ENCODE measurements around the gene MASTL.
"Not testable (repeated sequence)": the region's sequence is repeated elsewhere in the genome, so short reads cannot be mapped to it uniquely, and the experiment has no call there.

Gene MASTL

DNA sequence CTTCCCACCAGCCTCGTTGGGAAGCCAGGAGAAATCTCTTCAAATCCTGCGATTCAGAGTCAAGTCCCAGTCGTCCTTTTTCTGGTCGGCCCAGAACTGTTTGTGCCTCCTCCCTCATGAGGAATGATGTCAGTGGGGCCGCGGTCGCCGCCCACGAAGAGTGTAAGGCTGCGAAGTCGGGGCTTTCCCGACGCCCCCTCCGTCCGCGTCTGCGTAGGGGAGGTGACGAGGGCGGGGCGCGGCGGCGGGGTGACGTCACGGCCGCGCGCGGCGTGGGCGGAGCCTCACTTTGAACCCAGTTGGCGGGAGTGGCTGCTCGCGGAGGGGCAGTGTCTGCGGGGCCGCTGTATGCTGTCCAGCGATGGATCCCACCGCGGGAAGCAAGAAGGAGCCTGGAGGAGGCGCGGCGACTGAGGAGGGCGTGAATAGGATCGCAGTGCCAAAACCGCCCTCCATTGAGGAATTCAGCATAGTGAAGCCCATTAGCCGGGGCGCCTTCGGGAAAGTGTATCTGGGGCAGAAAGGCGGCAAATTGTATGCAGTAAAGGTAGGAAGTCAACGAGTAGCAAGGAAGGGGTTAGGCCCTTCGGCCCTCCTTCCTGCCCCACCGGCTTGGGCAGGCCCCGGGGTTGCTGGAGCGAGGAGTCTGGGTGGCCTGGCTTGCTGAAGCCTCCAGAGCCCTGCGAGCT, at the start of gene MASTL:
TSS of gene MASTL (plus strand) at position 287 of the 689 bp plus-strand sequence. CDS start at position 362, 75 bp downstream.
- DNase-seq = peak; percentile 16 to 80

DNA sequence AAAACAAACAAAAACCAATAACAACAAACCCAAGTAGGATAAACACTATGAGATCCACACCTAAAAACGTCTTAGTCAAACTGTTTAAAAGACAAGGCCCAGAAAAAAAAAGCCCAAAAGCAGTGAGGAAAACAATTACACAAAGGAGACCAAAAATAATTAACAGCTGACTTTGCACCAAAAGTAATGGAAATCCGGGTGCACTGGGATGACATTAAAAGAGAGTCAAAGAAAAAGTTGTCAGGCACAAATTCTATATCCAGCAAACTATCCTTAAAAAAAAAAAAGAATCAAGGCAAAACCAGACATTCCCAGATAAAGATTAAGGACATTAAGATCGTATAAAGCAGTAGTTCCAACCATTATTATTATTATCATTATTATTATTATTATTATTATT, 47.0 kb upstream of the MASTL start:
- no peak for DNase-seq

DNA sequence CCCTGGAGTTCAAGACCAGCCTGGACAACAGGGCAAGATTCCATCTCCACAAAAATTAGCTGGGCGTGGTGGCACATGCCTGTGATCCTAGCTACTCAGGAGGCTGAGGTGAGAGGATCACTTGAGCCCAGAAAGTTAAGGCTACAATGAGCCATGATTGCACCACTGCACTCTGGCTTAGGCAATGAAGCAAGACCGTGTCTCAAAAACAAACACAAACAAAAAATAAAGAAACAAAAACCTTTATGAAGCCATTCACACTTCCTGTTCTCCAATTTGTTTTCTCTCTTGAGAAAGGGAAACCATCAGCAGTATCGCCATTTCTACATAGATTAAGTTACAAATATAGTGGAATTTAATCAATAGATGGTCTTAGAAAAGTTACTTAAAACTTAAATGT, 20.8 kb upstream of the MASTL start:
- no peak for DNase-seq

DNA sequence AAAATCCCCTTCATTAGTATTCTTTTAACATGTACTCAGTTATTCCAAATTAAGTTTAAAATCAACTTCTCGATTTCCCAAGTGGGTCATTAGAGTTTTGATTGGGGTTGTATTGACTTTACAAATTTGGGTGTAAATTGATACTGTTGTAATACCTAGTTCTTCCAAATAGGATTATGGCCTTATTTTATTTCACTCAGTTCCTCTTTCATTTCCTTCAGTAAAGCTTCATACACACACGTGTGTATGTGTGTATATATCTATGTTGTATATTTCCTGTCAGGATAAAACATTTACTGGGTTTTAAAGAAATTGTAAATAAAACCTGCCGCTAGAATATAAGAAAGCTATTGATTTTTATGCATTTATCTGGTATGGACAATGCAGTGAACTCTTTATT, 16.9 kb upstream of the MASTL start:
- DNase-seq = no peak

DNA sequence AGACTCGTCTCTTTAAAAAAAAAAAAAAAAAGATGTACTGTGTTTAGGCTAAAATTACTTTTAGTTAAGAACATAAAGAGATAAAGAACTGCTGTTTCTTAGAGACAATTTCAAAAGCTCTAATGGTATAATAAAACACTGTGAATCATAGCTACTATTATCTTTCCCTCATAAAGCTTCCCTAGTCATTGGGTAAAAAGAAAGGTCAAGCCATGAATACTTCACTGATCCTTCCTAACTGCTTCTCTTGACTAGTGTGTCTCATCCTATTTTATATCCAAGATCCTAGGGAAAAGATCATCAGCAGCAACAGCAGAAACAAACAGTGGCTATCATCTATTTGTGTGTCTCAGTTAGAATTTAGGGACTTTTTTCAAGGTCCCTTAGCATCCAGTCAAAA, 11.5 kb upstream of the MASTL start:
- no peak for DNase-seq

DNA sequence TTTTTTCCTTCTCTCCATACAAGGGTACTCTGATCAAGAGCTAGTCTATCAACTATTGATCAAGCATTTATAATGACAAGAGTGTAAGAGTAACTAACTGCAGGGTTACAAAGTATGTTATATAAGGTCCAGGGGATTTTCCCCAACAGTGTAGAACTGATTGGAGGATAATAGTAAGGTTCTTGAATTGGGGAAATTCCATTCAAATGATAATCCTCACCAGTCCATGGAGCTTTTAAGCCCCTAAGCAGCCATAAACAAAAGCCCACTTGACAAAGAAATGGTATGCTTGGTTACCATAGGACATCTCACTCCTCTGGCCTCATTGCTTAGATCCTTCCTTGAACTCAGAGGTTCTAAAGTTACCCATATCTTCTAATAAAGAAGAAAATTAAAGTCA, 9.2 kb upstream of the MASTL start:
- no peak for DNase-seq

DNA sequence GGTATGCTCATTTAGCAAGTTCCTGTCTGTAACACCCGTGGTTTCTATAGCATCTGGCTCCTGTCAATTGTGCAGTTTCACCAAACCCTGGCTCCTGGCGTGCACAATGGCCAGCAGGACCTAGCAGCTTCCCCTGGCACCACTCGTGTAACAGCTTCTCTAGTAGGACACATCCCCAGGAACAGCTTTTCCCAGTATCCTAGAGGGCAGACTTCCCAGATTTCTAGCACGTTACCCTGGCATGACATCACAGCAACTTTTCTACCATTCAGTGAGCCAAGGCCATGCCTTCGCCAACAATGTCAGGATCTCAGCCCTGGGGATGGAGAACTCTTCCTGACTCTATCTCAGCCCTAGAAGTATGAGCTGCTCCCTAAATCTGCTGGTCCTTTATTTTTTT, 7.5 kb upstream of the MASTL start:
- no peak for DNase-seq

DNA sequence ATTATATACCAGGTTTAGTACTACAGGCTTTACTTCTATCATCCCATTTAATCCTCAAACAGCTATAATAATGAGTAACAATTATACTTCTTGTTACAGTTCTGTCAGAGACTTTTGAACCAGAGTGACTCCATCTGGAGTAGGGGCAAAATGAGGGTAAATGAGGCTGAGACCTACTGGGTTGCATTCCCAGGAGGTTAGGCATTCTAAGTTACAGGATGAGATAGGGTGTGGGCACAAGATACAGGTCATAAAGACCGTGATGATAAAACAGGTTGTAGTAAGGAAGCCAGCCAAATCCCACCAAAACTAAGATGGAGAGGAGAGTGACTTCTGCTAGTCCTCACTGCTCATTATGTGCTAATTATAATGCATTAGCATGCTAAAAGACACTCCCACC, 4.9 kb upstream of the MASTL start:
- no peak for DNase-seq

DNA sequence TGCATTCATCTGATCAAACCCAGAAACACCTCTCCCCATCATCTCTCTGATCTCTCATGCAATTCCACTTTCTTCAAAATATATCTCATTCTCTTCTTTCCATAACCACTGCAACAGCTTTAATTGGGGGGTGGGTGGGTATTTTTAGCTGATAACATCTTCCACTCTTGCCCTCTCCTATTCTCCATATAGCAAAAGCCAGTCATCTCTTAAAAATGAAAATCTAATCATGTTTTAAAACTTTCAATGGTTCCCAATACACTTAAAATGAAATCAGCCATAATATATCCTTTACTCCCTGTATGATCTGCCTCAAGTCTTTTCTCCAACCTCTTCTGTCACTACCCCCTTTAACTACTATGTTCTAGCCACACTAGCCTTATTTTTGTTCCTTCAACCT, 2.5 kb upstream of the MASTL start:
- no peak for DNase-seq

DNA sequence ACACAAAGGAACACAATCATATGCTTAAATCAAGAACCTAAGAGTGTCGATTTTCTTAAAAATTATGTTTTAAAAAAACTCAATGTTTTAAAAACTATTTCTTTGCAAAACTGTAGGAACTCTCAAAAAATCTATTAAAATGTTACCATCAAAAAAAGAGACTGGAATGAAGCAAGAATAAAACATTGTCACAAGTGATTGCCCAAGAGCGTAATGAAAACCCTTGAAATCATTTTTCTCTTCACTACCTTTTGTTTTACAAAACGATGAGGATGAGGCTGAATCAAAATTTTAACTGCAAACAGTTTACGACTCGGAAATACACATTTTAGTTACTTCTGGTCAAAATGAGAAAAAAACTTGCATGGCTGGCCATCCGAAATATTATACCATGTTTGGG, 1.8 kb upstream of the MASTL start:
- DNase-seq = no peak

DNA sequence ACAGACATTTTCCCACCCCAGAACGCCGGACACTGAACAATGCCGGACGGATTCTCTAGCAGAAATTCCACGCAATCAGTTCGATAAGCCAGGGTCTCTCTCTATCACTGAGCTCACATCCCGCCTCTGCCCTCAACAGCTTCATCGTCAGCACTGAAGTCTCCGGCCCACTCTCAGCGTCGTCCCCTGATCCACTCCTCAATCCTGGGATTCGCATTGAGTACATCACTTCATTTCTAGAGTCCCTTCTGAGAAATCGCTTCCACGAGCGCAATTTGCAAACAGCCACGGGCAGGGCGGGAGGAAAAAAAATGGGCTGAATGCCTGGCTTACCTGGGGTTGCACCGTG, 1.3 kb upstream of the MASTL start:
- no peak for DNase-seq

DNA sequence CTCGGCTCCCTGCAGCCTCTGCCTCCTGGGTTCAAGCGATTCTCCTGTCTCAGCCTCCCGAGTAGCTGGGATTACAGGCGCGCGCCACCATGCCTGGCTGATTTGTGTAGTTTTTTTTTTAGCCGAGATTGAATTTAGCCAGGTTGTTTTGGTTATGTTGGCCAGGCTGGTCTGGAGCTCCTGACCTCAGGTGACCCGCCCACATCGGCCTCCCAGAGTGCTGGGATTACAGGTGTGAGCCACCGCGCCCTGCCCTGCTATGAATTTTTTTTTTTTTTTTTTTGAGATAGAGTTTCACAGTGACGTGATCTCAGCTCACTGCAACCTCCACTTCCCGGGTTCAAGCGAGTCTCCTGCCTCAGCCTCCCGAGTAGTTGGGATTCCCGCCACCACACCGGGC, 1.4 kb downstream of the MASTL start:
- DNase-seq = not testable (repeated sequence)

DNA sequence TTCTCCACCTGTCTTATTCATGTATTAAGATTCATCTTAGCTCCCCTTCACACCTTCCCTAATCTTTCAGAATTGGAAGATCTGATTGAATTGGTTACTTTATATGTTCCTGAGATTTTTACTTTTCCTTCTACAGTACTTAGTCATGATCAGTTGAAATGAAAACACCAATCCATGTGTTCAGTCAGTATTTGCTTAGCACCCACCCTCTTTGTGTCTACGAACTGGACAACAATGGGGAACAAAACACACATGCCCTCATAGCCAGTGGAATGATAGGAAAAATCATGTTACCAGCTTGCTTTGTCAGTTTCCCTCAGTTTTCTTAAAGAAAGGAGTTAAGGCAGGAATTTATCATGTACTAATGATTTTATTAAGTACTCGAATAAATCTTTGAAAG, 2.0 kb downstream of the MASTL start:
- no peak for DNase-seq

DNA sequence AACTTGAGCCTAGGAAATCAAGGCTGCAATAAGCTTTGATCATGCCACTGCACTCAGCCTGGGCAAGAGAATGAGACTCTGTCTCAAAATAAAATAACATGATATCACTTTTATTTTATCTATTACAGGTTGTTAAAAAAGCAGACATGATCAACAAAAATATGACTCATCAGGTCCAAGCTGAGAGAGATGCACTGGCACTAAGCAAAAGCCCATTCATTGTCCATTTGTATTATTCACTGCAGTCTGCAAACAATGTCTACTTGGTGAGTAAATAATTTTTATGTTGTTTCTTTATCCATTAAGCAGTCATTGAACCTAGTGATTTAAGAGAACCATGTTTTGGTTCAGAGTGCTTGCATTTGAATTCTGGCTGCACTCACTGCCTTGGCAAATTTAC, 3.3 kb downstream of the MASTL start:
- DNase-seq = no peak

DNA sequence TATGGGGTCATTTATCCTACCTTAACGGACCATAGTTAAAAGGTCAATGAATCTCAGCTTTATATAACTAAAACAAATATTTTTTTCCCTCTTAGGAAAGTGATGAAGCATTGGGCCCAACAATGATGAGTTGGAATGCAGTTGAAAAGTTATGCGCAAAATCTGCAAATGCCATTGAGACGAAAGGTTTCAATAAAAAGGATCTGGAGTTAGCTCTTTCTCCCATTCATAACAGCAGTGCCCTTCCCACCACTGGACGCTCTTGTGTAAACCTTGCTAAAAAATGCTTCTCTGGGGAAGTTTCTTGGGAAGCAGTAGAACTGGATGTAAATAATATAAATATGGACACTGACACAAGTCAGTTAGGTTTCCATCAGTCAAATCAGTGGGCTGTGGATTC, 14.7 kb downstream of the MASTL start:
- DNase-seq = no peak

DNA sequence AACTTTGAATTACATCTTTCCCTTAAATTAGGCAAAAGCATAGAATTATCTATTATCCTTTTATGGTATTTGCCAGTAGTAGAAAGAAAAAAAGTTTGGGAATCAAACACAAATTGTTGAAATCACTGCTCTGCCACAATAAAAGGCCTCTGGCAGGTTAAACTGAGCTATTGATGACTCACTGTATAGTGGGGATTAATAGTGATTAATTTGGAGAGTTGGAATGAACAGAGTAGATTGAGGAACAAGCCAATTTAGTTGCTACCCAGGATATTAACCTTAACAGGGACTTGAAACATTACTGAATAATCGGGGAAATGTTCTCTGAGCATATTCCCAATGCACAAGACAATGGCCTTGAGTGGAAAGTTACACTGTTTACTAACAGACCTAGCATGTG, 33.1 kb downstream of the MASTL start:
- DNase-seq = no peak

DNA sequence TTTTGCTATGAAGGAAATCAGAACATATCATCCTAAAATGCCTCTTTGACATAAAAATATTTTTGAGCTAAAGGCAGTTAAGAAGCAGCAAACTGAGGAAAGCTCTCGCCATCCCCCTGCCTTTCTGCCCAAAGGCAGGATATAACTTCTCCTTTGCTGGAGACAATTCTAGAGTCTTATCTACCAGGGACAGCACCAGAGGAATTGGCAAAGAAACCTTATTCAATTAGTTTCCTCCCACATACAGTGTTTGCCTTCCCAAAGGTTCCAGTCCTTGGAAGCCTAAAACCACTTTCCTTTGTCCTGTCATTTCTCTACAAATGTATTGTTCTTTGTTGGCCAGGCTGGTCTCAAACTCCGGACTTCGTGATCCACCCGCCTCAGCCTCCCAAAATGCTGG, 33.7 kb downstream of the MASTL start:
- no peak for DNase-seq

DNA sequence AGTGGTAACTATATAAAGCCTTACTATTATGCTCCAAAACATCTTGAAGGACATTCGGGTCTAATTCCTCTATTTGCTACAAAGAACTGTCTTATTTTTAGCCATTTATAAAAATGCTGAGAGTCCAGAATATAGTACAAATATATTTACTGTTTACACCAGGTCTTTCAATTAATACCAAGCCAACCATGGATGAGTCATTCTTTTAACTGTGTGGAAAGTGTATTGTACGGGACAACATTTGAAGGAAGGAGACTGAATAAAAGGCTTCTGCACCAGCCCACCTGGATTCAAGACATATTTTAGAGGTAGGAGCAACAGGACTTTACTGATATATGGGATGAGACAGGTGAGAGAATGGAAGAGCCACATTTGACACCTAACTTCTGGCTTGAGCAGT, 35.4 kb downstream of the MASTL start:
- no peak for DNase-seq

DNA sequence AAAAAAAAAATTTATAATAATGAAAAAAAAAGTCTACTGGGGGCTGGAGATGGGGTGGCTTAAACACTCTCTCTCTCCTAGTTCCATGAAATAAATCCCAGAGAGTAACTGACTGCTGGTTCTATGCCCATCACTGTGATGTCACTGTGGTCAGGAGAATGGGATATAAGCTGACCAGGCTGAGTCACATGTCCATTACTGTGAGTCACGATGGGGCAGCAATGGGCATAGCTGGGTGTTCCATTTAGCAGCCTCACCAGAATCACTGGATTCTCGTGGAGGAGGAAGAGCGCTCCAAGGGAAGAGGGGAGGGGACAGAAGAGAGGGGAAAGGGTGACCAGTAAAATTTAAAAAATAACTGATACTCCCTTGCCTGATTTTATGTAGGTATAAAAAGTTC, 37.1 kb downstream of the MASTL start:
- DNase-seq = peak; percentile 67 to 83

DNA sequence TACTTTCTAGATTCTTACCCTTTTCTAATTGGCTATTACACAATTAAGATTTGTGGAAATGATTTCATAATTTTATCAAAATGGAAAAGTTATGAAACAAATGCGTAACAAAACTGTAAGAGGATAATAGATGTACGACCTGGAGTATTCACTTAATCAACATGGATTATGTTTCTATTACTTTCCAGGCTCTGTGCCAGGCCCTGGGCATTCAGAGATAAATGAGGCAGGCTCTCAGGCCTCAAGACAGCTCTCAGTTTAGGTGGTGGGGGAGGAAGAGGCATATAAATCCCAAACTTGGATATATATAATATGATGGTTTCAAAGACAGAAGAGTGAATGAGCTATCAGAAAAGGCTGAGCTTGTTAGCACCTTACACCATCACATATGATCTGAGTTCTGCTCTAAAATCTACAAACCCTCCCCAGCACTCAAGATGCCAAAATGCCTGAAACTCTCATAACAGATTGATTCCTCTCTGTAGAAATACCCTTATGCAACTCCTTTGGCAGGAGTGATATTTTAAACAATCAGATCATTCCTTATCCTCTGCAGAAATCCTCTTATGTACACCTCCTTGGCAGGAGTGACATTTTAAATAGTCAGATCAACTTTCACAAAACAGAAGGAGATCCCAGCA, 42.9 kb downstream of the MASTL start:
- no peak for DNase-seq

DNA sequence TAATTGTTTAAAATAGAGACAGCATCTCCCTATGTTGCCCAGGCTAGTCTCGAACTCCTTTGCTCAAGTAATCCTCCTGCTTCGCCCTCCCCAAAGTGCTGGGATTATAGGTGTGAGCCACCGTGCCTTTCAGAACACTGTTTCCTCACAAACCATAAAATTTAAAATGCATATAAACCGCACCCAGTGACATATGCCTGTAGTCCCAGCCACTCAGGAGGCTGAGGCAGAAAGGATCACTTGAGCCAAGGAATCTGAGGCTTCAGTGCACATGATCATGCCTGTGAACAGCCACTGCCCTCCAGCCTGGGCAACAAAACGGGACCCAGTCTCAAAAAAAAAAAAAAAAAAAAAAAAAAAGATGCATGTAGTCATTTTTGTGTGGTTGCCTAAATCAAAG, 48.7 kb downstream of the MASTL start:
- DNase-seq = no peak

DNA sequence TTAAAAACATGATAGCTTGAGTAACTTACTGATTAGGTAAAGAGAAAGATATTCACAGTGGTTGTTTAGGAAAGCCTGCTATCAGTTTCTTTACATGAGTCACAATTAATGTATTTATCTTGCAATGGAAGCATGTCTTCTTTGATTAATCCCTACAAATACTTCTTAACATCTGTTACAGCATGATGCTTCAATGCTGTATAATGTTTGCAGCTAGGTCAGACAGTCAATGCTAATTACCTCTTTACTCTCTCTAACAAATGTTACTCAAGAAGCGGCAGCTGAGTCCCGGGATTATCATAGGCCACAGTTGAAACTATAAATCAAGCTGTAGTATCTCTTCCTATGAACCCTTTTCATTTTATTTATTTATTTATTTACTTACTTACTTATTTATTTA, 52.2 kb downstream of the MASTL start:
- no peak for DNase-seq

DNA sequence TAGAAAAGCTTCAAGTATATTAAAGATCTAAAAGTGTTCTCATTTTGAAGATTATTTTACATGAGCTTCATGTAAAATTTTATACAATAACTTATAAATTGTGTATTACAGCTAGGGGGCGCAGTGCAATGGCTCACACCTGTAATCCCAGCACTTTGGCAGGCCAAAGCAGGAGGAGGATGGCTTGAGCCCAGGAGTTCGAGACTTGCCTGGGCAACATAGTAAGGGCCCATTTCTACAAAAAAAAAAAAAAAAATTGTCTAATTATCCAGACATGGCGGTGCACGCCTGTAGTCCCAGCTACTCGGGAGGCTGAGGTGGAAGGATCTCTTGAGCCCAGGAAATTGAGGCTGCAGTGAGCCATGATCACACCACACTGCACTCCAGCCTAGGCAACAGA, 68.8 kb downstream of the MASTL start:
- peak in 1 of 2 experiments; percentile 9 for DNase-seq

DNA sequence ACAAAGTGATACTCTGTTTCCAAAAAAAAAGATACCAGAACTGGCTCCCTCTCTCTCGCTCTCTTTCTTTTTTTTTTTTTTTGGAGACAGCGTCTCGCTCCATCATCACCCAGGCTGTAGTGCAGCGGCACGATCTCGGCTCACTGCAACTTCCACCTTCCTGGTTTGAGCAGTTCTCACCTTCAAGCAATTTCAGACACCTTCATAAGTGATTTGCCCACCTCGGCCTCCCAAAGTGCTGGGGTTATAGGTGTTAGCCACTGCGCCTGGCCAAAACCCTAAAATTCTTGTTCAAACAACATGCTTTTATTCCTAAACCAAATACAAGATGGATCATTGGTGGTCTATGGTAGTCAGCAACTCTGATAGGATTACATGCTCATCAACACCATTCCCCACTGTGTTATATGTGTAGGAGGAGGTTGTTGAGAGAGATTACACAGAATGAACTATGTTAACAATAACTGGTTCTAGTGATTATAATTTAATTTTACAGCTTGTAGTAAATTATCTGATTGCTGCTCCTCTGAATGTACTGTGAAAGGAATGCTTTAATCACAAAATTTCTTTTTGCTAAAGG, 69.9 kb downstream of the MASTL start:
- no peak for DNase-seq

Measured in SW 1271 (cell line).